Neuronal stem cell (in vitro differentiated cells): ENCODE data around the gene PRIM2.
"Not testable (repeated sequence)": the region's sequence is repeated elsewhere in the genome, so short reads cannot be mapped to it uniquely, and the experiment has no call there.

Source experiments
- DNase-seq: peaks from one replicate; pipeline ENCODE4 v3.0.0-alpha.2; 2013; ENCODE audit warnings: low spot score
- H2AFZ ChIP-seq: one replicate; pipeline ENCODE4 v1.6.1; 2013; ENCODE audit warnings: mild to moderate bottlenecking, low read length, inconsistent platforms
- H2AK5ac ChIP-seq: 2 replicates; pipeline ENCODE4 v1.6.1; 2013; ENCODE audit warnings: low read depth, mild to moderate bottlenecking, inconsistent platforms, low read length, moderate library complexity, mixed read lengths
- H2BK120ac ChIP-seq: 2 replicates; pipeline ENCODE4 v1.6.1; 2013; ENCODE audit warnings: low read depth, mild to moderate bottlenecking, inconsistent platforms, low read length, moderate library complexity, mixed read lengths
- H2BK12ac ChIP-seq: one replicate; pipeline ENCODE4 v1.6.1; 2013; ENCODE audit warnings: low read length, inconsistent platforms
- H2BK15ac ChIP-seq: 2 replicates; pipeline ENCODE4 v1.6.1; 2013; ENCODE audit warnings: mild to moderate bottlenecking, low read length, inconsistent platforms, mixed read lengths
- H2BK5ac ChIP-seq: one replicate; pipeline ENCODE4 v1.6.1; 2013; ENCODE audit warnings: inconsistent platforms, mild to moderate bottlenecking, low read length, moderate library complexity
- H3K14ac ChIP-seq: one replicate; pipeline ENCODE4 v1.6.1; 2013; ENCODE audit warnings: low read length, inconsistent platforms
- H3K18ac ChIP-seq: 2 replicates; pipeline ENCODE4 v1.6.1; 2013; ENCODE audit warnings: low read length, inconsistent platforms
- H3K23ac ChIP-seq: 2 replicates; pipeline ENCODE4 v1.6.1; 2013; ENCODE audit warnings: low read depth, mild to moderate bottlenecking, mixed read lengths, low read length, inconsistent platforms; ENCODE audit not compliant: poor library complexity
- H3K27ac ChIP-seq: replicated peaks from 3 replicates; pipeline ENCODE4 v1.5.1; 2013; ENCODE audit warnings: low read length, inconsistent platforms
- H3K27me3 ChIP-seq, 3 experiments: 2 replicates each; pipeline ENCODE4 v1.6.1; 2013; ENCODE audit warnings: low read length in 3 of 3, mild to moderate bottlenecking in 2 of 3, inconsistent platforms in 1 of 3, low read depth in 1 of 3, mixed read lengths in 1 of 3, moderate library complexity in 1 of 3; ENCODE audit not compliant: control insufficient read depth in 3 of 3, insufficient read depth in 3 of 3
- H3K36me3 ChIP-seq, 2 donors: replicated peaks in 1 of 2; 2 replicates each; pipeline ENCODE4 v1.6.1; 2013; ENCODE audit warnings: low read length in 2 of 2; ENCODE audit not compliant: control insufficient read depth in 2 of 2, insufficient read depth in 2 of 2
- H3K4ac ChIP-seq: 2 replicates; pipeline ENCODE4 v1.6.1; 2013; ENCODE audit warnings: inconsistent platforms, mild to moderate bottlenecking, low read length, moderate library complexity
- H3K4me1 ChIP-seq, 2 donors: 1 replicate in 1 of 2; 2 replicates in 1 of 2; pipeline ENCODE4 v1.6.1; 2013; ENCODE audit warnings: low read length in 2 of 2, low read depth in 1 of 2; ENCODE audit not compliant: control insufficient read depth in 2 of 2, insufficient read depth in 1 of 2
- H3K4me2 ChIP-seq: one replicate; pipeline ENCODE4 v1.6.1; 2013; ENCODE audit warnings: mild to moderate bottlenecking, low read length, inconsistent platforms; ENCODE audit not compliant: insufficient read depth, poor library complexity, severe bottlenecking
- H3K4me3 ChIP-seq, 2 donors: 2 replicates each; pipeline ENCODE4 v1.5.1; 2013; ENCODE audit warnings: low read length in 2 of 2, mild to moderate bottlenecking in 2 of 2, inconsistent platforms in 1 of 2, moderate library complexity in 1 of 2
- H3K79me1 ChIP-seq: one replicate; pipeline ENCODE4 v1.6.1; 2013; ENCODE audit warnings: low read depth, mild to moderate bottlenecking, inconsistent platforms, low read length, moderate library complexity
- H3K9ac ChIP-seq: one replicate; pipeline ENCODE4 v1.6.1; 2013; ENCODE audit warnings: mild to moderate bottlenecking, low read depth, low read length, inconsistent platforms; ENCODE audit not compliant: poor library complexity
- H3K9me3 ChIP-seq, 2 donors: replicated peaks in 1 of 2; 2 replicates each; pipeline versions ENCODE3 to v1.6.1; 2013; ENCODE audit warnings: low read length in 2 of 2, mild to moderate bottlenecking in 2 of 2, inconsistent platforms in 1 of 2, low read depth in 1 of 2, mixed read lengths in 1 of 2, moderate library complexity in 1 of 2; ENCODE audit not compliant: control insufficient read depth in 2 of 2, insufficient read depth in 1 of 2
- H4K8ac ChIP-seq: one replicate; pipeline ENCODE4 v1.6.1; 2013; ENCODE audit warnings: low read depth, mild to moderate bottlenecking, inconsistent platforms, low read length, moderate library complexity
- H4K91ac ChIP-seq: one replicate; pipeline ENCODE4 v1.6.1; 2013; ENCODE audit warnings: low read length, low read depth, mild to moderate bottlenecking, inconsistent platforms; ENCODE audit not compliant: poor library complexity
- WGBS, 2 donors: extraction: QIAGEN DNeasy Blood & Tissue Kit; methylation state at CpG; one replicate each; pipeline ENCODE4 v1.1.7; 2013; ENCODE audit warnings: missing lambda C conversion rate in 2 of 2, mixed read lengths in 1 of 2; ENCODE audit not compliant: insufficient read length in 2 of 2, insufficient replicate concordance in 1 of 2; ENCODE audit errors: extremely low coverage in 2 of 2; 5-methylcytosine and 5-hydroxymethylcytosine counted together

The PRIM2 gene

GRCh38 chr6:57559170-57559569, 241.7 kb downstream of the PRIM2 start:
- H2BK15ac ChIP-seq, H2BK5ac ChIP-seq, H2AK5ac ChIP-seq, H3K79me1 ChIP-seq, DNase-seq, H2BK12ac ChIP-seq, H3K27me3 ChIP-seq, H2BK120ac ChIP-seq, H3K18ac ChIP-seq, H4K8ac ChIP-seq, H3K4me2 ChIP-seq, H2AFZ ChIP-seq, H3K4ac ChIP-seq, H3K9ac ChIP-seq, H3K4me3 ChIP-seq, H3K4me1 ChIP-seq, H3K14ac ChIP-seq, H3K9me3 ChIP-seq, H4K91ac ChIP-seq, H3K23ac ChIP-seq, H3K27ac ChIP-seq, H3K36me3 ChIP-seq: not testable (repeated sequence)

- not testable (repeated sequence) for H2BK120ac ChIP-seq, H2BK5ac ChIP-seq, H3K27me3 ChIP-seq, DNase-seq, H3K23ac ChIP-seq, H2BK12ac ChIP-seq, H3K4me1 ChIP-seq, H3K4ac ChIP-seq, H2AFZ ChIP-seq, H3K9me3 ChIP-seq, H4K91ac ChIP-seq, H2BK15ac ChIP-seq, H3K9ac ChIP-seq, H2AK5ac ChIP-seq, H4K8ac ChIP-seq, H3K4me2 ChIP-seq, H3K36me3 ChIP-seq, H3K27ac ChIP-seq, H3K79me1 ChIP-seq, H3K14ac ChIP-seq, H3K18ac ChIP-seq, H3K4me3 ChIP-seq
- no CpG with 5 or more reads among the region's 3 CpGs for WGBS, 2 donors
Measured at GRCh38 chr6:57562233-57562632, 244.8 kb downstream of the PRIM2 start.

- H3K14ac ChIP-seq, H3K36me3 ChIP-seq, DNase-seq, H3K27me3 ChIP-seq, H4K8ac ChIP-seq, H3K79me1 ChIP-seq, H3K9me3 ChIP-seq, H3K4ac ChIP-seq, H3K27ac ChIP-seq, H3K9ac ChIP-seq, H3K4me2 ChIP-seq, H3K4me1 ChIP-seq, H2AK5ac ChIP-seq, H2BK12ac ChIP-seq, H2AFZ ChIP-seq, H2BK15ac ChIP-seq, H3K23ac ChIP-seq, H4K91ac ChIP-seq, H3K18ac ChIP-seq, H2BK5ac ChIP-seq, H2BK120ac ChIP-seq, H3K4me3 ChIP-seq: not testable (repeated sequence)
- no CpG with 5 or more reads among the region's 4 CpGs for WGBS, 2 donors
Measured at GRCh38 chr6:57572119-57572518, 254.7 kb downstream of the PRIM2 start.

- H3K4me3 ChIP-seq, H3K9ac ChIP-seq, H2BK120ac ChIP-seq, H2AFZ ChIP-seq, DNase-seq, H4K8ac ChIP-seq, H3K9me3 ChIP-seq, H2BK15ac ChIP-seq, H3K36me3 ChIP-seq, H3K14ac ChIP-seq, H2BK5ac ChIP-seq, H3K23ac ChIP-seq, H2AK5ac ChIP-seq, H3K4ac ChIP-seq, H3K18ac ChIP-seq, H4K91ac ChIP-seq, H3K4me2 ChIP-seq, H2BK12ac ChIP-seq, H3K27ac ChIP-seq, H3K27me3 ChIP-seq, H3K4me1 ChIP-seq, H3K79me1 ChIP-seq: not testable (repeated sequence)
- WGBS, 2 donors: no CpG with 5 or more reads among the region's 1 CpG
Measured at GRCh38 chr6:57572844-57573243, 255.4 kb downstream of the PRIM2 start.
